HCT116 (cell line): ENCODE data around the gene TBC1D16. TPM values are rescaled to one million over a fixed set of nuclear protein-coding genes. Genes with fewer than 3 reads are reported as not detected.

Experiments
- ATAC-seq: fragments of 200-7000 bp; cut with Tn5 transposase; 2 replicates; pipeline ENCODE4 v1.9.1; 2020; ENCODE audit warnings: mild to moderate bottlenecking, moderate library complexity
- BruUV-seq: library from RNA; stranded (reverse); fragments of 400-500 nt; replicated peaks from 2 replicates; lab custom pipeline; 2021; lab: Mats Ljungman, UMichigan
- CTCF ChIA-PET: fragments of 300-600 bp; sonication (Branson Sonifier 250); formaldehyde crosslinking; loops from one replicate; lab custom pipeline; 2021; ENCODE audit warnings: antibody characterized with exemption; lab: Charles Lee
- POLR2A ChIA-PET: fragments of 300-600, 350-600 bp; sonication (Branson Sonifier 250); formaldehyde crosslinking; loops from one replicate; lab custom pipeline; 2021; ENCODE audit warnings: antibody characterized with exemption; lab: Charles Lee
- RAD21 ChIA-PET, 2 experiments: fragments of 300-600 bp; sonication (Branson Sonifier 250); formaldehyde crosslinking; loops; one replicate each; lab custom pipeline; 2023; ENCODE audit warnings: low total read pairs in 2 of 2; ENCODE audit not compliant: uncharacterized antibody in 2 of 2, unreplicated experiment in 2 of 2, low non-redundant PET in 1 of 2; lab: Charles Lee
- DNase-seq: peaks from one replicate; pipeline ENCODE4 v3.0.0-alpha.2; 2010; ENCODE audit warnings: low read depth, low spot score
- H2AFZ ChIP-seq: fragments of 200-600 bp; shearing (Covaris generic), sonication (generic); 2 replicates; pipeline ENCODE4 v1.6.1; 2017; ENCODE audit warnings: low read depth, mixed run types, mixed read lengths, antibody characterized with exemption, low read length; ENCODE audit not compliant: poor library complexity, severe bottlenecking
- H3K27ac ChIP-seq: 2 replicates; pipeline ENCODE4 v1.5.1; 2012; ENCODE audit warnings: low read depth, low read length
- H3K27me3 ChIP-seq: fragments of 200-600 bp; sonication (generic); 2 replicates; pipeline ENCODE4 v1.6.1; 2016; ENCODE audit warnings: mixed run types, low read length, mixed read lengths; ENCODE audit not compliant: insufficient read depth
- H3K36me3 ChIP-seq, 2 experiments: fragments of 200-500 bp in 1 of 2; fragments of 200-600 bp in 1 of 2; sonication (Bioruptor generic) in 1 of 2; sonication (generic) in 1 of 2; 2 replicates each; pipeline versions ENCODE4 v1.5.1 to v1.6.1; 2014 to 2016; ENCODE audit warnings: low read length in 2 of 2, inconsistent platforms in 1 of 2, mixed read lengths in 1 of 2, mixed run types in 1 of 2; ENCODE audit not compliant: insufficient read depth in 2 of 2, control insufficient read depth in 1 of 2
- H3K4me1 ChIP-seq, 2 experiments: fragments of 200-600 bp in 1 of 2; sonication (generic) in 1 of 2; 2 replicates each; pipeline versions ENCODE4 v1.5.1 to v1.6.1; 2012 to 2017; ENCODE audit warnings: low read length in 2 of 2, inconsistent platforms in 1 of 2, mild to moderate bottlenecking in 1 of 2, mixed read lengths in 1 of 2, mixed run types in 1 of 2, moderate library complexity in 1 of 2; ENCODE audit not compliant: insufficient read depth in 2 of 2, control insufficient read depth in 1 of 2
- H3K4me2 ChIP-seq: fragments of 200-600 bp; sonication (generic); 2 replicates; pipeline ENCODE4 v1.6.1; 2017; ENCODE audit warnings: mixed run types, low read length, mixed read lengths
- H3K4me3 ChIP-seq, 2 experiments: fragments of 200-600 bp in 1 of 2; sonication (generic) in 1 of 2; replicated peaks in 1 of 2; 2 replicates each; pipeline ENCODE4 v1.5.1; 2011 to 2016; ENCODE audit warnings: low read length in 2 of 2, control low read depth in 1 of 2, low read depth in 1 of 2, mild to moderate bottlenecking in 1 of 2, mixed read lengths in 1 of 2, mixed run types in 1 of 2
- H3K79me2 ChIP-seq: fragments of 200-600 bp; sonication (generic); 2 replicates; pipeline ENCODE4 v1.6.1; 2017; ENCODE audit warnings: mild to moderate bottlenecking, mixed run types, low read length, moderate library complexity, mixed read lengths; ENCODE audit not compliant: insufficient read depth
- H3K9ac ChIP-seq: fragments of 200-600 bp; sonication (generic); 2 replicates; pipeline ENCODE4 v1.6.1; 2016; ENCODE audit warnings: low read length, mixed read lengths
- H3K9me2 ChIP-seq: fragments of 200-600 bp; sonication (generic), shearing (Covaris generic); 2 replicates; pipeline ENCODE4 v1.6.1; 2017; ENCODE audit warnings: mixed run types, mild to moderate bottlenecking, moderate library complexity; ENCODE audit not compliant: insufficient read depth
- H3K9me3 ChIP-seq, 2 experiments: fragments of 200-500 bp in 1 of 2; fragments of 200-600 bp in 1 of 2; sonication (Bioruptor generic) in 1 of 2; sonication (generic) in 1 of 2; 2 replicates each; pipeline ENCODE4 v1.6.1; 2014 to 2017; ENCODE audit warnings: low read length in 2 of 2, mixed read lengths in 2 of 2, inconsistent platforms in 1 of 2, low read depth in 1 of 2, mild to moderate bottlenecking in 1 of 2, mixed run types in 1 of 2, moderate library complexity in 1 of 2; ENCODE audit not compliant: control insufficient read depth in 1 of 2, insufficient read depth in 1 of 2
- H4K20me1 ChIP-seq: fragments of 200-600 bp; sonication (generic), shearing (Covaris generic); 2 replicates; pipeline ENCODE4 v1.6.1; 2017; ENCODE audit warnings: mixed run types, mild to moderate bottlenecking, moderate library complexity; ENCODE audit not compliant: insufficient read depth
- ATF3 ChIP-seq: IDR thresholded peaks from 2 replicates; pipeline ENCODE4 v1.6.1; 2012
- CBX3 ChIP-seq: IDR thresholded peaks from 2 replicates; pipeline ENCODE4 v1.6.1; 2012; ENCODE audit warnings: low read depth
- CEBPB ChIP-seq: IDR thresholded peaks from 2 replicates; pipeline ENCODE4 v1.6.1; 2012; ENCODE audit warnings: low read depth
- ELF1 ChIP-seq: IDR thresholded peaks from 2 replicates; pipeline ENCODE4 v1.6.1; 2012; ENCODE audit warnings: low read depth, borderline replicate concordance
- EZH2phosphoT487 ChIP-seq: fragments of 200-600 bp; IDR thresholded peaks from 2 replicates; pipeline ENCODE4 v1.6.1; 2018; ENCODE audit warnings: antibody characterized with exemption, borderline replicate concordance
- FOSL1 ChIP-seq: IDR thresholded peaks from 2 replicates; pipeline ENCODE4 v1.6.1; 2012; ENCODE audit warnings: low read depth
- JUND ChIP-seq: IDR thresholded peaks from 2 replicates; pipeline ENCODE4 v1.6.1; 2012
- MAX ChIP-seq: IDR thresholded peaks from 2 replicates; pipeline ENCODE4 v1.6.1; 2012
- POLR2A ChIP-seq: IDR thresholded peaks from 2 replicates; pipeline ENCODE4 v1.7.0; 2011; ENCODE audit warnings: borderline replicate concordance; ENCODE audit not compliant: insufficient read depth, insufficient read length; ENCODE audit errors: extremely low read depth
- RAD21 ChIP-seq: IDR thresholded peaks from 2 replicates; pipeline ENCODE4 v1.6.1; 2012; ENCODE audit warnings: low read depth, mild to moderate bottlenecking
- TCF7L2 ChIP-seq: IDR thresholded peaks from 2 replicates; pipeline ENCODE4 v1.7.0; 2011; ENCODE audit warnings: borderline replicate concordance, inconsistent platforms; ENCODE audit not compliant: insufficient read depth, insufficient read length; ENCODE audit errors: extremely low read depth
- ZBTB33 ChIP-seq: IDR thresholded peaks from 2 replicates; pipeline ENCODE4 v1.6.1; 2011; ENCODE audit warnings: mild to moderate bottlenecking, low read length, moderate library complexity; ENCODE audit not compliant: insufficient replicate concordance; ENCODE audit errors: extremely low read depth
- intact Hi-C: fragments of 100-400 bp; cut with micrococcal nuclease; formaldehyde crosslinking; loops from 2 replicates; pipeline ENCODE4 v1.10.0; 2022
- total RNA-seq: library from RNA; stranded (reverse); gene quantifications from one replicate; pipeline ENCODE4 v1.2.1, GENCODE V29; 2021; ENCODE audit not compliant: unreplicated experiment

Gene TBC1D16
- total RNA-seq, 1 experiment from 2014 or later, result 31.1 TPM

- Histone ChIP-seq H3K9me3 (no peaks in the 10 kb centered on the region), H3K9me2 (no peaks in the 10 kb centered on the region), H2AFZ (no peak overlapping the region), H3K4me2 (no peak overlapping the region), H3K27ac (no peak overlapping the region), H4K20me1 (no peaks in the 10 kb centered on the region), H3K36me3 (peaks cover 0 to 3% of the 10 kb centered on the region in 2 experiments; a peak in 1 of 4 replicates), H3K79me2 (no peaks in the 10 kb centered on the region), H3K4me1 (peaks cover 0 to 5% of the 10 kb centered on the region in 2 experiments; a peak in 1 of 4 replicates)
- BruUV-seq, result no TSS peak
- POLR2A ChIA-PET, result no interaction called here
- RAD21 ChIA-PET, result no interaction called here
- ATAC-seq (no peak), DNase-seq (no peak)
- intact Hi-C loops, result no loop called here
- no peak for TF ChIP-seq ZBTB33
- TF ChIP-seq ELF1, result no peak
- no peak for TF ChIP-seq RAD21
- TF ChIP-seq JUND, result no peak
- TF ChIP-seq MAX, result no peak
- no peak for TF ChIP-seq ATF3
- no peak for TF ChIP-seq EZH2phosphoT487
- TF ChIP-seq CBX3, result no peak
- no peak for TF ChIP-seq CEBPB
- no peak for TF ChIP-seq TCF7L2
- no peak for TF ChIP-seq FOSL1
- no peak for TF ChIP-seq POLR2A
- TF ChIP-seq, all 23 proteins: peak for 0
- Histone ChIP-seq H3K9ac (no peak overlapping the region), H3K27me3 (no peaks in the 10 kb centered on the region), H3K4me3 (no peak overlapping the region)
- CTCF ChIA-PET, result no interaction called here
Observed at GRCh38 chr17:79946352-79947231, 89.1 kb downstream of the TBC1D16 start.
